HG02610 (cell line): Measurements from ENCODE around the gene QRFP.
"Not testable (repeated sequence)": the region's sequence is repeated elsewhere in the genome, so short reads cannot be mapped to it uniquely, and the experiment has no call there.

Source experiments
- ATAC-seq: cut with Tn5 transposase; IDR thresholded peaks from one replicate; pipeline ENCODE4 v1.9.1; 2021; ENCODE audit warnings: mild to moderate bottlenecking, moderate library complexity; ENCODE audit not compliant: unreplicated experiment

The QRFP gene

GRCh38 chr9:130920762-130921299 is 24.2 kb upstream of the QRFP start:
- ATAC-seq = no peak

- ATAC-seq = no peak
Observed at GRCh38 chr9:130920233-130920632, 23.6 kb upstream of the QRFP start.

GRCh38 chr9:130919559-130920145 is 23.0 kb upstream of the QRFP start:
- ATAC-seq = no peak

GRCh38 chr9:130918826-130919558 is 22.4 kb upstream of the QRFP start:
- ATAC-seq = no peak

GRCh38 chr9:130918101-130918825 is 21.7 kb upstream of the QRFP start:
- no peak for ATAC-seq

GRCh38 chr9:130917168-130917960 is 20.8 kb upstream of the QRFP start:
- ATAC-seq = no peak

GRCh38 chr9:130915096-130915447 is 18.5 kb upstream of the QRFP start:
- ATAC-seq = no peak

- no peak for ATAC-seq
Observed at GRCh38 chr9:130914417-130915095, 17.9 kb upstream of the QRFP start.

- ATAC-seq = no peak
Observed at GRCh38 chr9:130913599-130914416, 17.2 kb upstream of the QRFP start.

- ATAC-seq = no peak
Observed at GRCh38 chr9:130912932-130913598, 16.5 kb upstream of the QRFP start.

GRCh38 chr9:130911254-130912049 is 14.8 kb upstream of the QRFP start:
- no peak for ATAC-seq

- ATAC-seq = not testable (repeated sequence)
Observed at GRCh38 chr9:130910670-130911069, 14.1 kb upstream of the QRFP start.

GRCh38 chr9:130910041-130910440 is 13.4 kb upstream of the QRFP start:
- ATAC-seq = not testable (repeated sequence)

GRCh38 chr9:130908878-130909355 is 12.3 kb upstream of the QRFP start:
- ATAC-seq = no peak

- no peak for ATAC-seq
Observed at GRCh38 chr9:130908146-130908877, 11.7 kb upstream of the QRFP start.

GRCh38 chr9:130906735-130907416 is 10.3 kb upstream of the QRFP start:
- no peak for ATAC-seq
